ENCODE results near the gene ASB1.

The ASB1 gene

GRCh38 chr2:238493880-238494572 is 67.3 kb downstream of the ASB1 start:
- no peak for DNase-seq (ENCODE audit: low read depth, low spot score)

DNA sequence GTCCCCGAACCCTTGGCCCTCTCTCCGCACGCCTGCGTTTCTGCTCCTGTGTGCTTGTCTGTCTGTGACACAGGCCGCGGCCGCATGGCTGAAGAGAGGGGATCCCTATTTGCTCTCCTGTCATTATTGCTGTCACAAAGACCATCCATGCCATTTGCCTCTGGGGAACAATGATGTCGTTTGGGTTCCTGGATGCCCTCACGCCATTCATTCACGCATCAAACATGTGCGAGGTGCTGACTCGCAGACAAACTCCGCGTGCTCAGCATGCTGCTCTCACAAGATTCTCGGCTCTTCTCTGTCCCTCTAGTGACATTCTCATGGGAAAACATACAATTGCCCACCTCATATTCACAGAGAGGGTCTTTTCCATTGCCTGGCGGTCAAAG is 67.8 kb downstream of the ASB1 start:
- no peak for DNase-seq (ENCODE audit: low read depth, low spot score)

DNA sequence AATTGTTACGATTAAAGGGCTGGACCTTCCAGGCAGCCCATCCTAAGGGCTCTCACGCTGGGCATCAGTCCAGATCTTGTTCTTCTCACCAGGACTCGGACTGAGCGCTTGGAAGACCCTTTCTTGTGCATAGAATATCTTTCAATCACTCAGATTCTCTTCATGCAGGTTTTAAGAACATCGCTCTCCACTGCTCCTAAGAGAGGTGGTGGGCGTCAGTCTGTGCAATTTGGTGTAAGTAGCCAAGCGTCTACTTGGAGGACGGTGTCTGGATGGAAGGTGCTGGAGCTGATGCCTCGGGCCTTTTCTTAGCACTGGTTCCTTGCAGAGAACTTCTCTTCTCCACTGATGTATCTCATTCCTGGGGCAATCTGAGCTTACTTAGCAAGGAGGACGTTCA is 68.7 kb downstream of the ASB1 start:
- no peak for DNase-seq (ENCODE audit: low read depth, low spot score)

DNA sequence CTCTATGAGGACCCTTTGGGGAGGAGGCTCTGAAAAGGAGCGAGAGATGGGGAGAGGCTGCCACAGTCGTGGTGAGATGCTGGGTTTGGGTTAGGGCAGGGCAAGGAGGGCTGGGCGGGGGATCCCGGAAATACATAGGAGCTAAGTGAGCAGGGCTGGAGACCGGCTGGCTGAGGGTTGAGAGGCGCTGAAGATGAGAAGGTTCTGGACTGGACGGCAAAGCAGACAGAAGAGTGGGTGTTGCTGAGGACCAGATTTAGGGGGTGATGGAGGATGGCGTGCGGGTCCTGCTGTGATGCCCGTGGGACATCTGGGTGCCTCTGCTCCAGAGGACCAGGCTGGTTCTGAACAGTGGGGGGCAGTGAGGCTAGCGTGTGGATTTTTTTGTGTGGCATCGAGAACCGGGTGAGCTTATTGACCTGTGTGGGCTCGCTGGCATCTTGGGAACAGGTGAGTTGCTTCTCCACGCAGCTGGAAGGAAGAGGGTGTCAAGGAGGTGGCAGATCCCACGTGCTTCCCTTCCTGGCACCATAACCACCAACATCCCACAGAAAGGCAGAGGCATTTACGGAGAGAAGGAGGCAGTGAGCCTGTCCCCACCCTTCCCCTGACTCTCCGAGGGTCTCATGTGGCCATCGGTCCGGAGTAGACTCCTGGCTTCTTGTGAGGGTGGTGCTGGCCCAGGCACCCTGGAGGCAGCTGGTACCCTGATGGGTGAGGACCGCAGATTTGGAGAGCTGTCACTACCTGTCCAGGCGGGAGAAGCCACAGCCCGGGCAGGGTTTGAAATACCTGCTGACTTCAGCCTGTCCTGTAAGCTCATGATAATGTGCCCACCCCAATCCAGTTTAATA is 70.3 kb downstream of the ASB1 start:
- no peak for DNase-seq (ENCODE audit: low read depth, low spot score)

GRCh38 chr2:238497610-238498005 is 70.9 kb downstream of the ASB1 start:
- DNase-seq (ENCODE audit: low read depth, low spot score), result no peak

GRCh38 chr2:238498188-238498587 is 71.5 kb downstream of the ASB1 start:
- DNase-seq (ENCODE audit: low read depth, low spot score), result no peak

GRCh38 chr2:238498691-238499295 is 72.1 kb downstream of the ASB1 start:
- no peak for DNase-seq (ENCODE audit: low read depth, low spot score)

DNA sequence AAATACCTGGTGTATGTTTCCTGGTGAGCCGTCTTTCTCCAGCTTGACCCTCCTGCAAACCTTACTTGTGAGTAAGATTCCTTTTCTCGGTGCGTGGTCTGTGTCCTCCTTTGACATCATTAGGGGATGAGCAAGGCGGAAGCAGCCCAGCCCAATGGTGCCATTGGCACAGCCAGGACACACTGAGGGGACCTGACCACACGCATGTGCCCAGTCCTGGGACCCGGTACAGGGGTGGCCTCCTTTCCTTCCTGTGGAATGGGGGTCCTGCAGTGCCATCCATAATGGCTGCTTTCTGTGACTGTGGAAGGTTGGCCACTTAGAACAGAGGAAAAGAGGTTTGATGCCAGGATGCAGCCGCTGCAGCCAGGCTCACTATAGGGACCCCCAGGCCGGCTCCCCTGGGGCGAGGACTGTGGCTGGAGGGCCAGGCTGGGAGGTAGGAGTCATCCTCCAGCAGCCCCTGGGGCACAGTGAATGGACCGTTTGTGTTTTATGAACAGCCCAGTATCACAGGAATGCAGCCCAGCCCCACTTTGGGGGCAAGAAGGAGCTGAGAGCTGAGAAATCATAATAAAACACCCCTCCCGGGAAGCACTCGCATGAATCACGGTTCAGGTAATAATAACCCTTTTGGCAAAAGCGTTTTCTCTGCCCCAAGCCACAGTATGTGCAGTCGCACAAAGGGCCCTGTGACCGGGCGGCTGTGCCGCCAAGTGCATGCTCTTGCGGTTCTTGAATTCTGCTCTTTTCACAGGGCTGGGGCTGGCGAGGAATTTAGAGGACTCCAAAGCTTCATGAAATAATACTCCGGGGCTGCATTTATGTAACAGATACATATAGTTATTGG is 73.2 kb downstream of the ASB1 start:
- DNase-seq (ENCODE audit: low read depth, low spot score), result no peak

- DNase-seq (ENCODE audit: low read depth, low spot score), result no peak
Measured at GRCh38 chr2:238501311-238501710, 74.6 kb downstream of the ASB1 start.
